GM12873 (cell line): Measurements from ENCODE around the gene MMP21.

ENCODE experiments used
- TF ChIP-seq, protein P1 (sequence below): IDR thresholded peaks from 2 replicates; pipeline ENCODE4 v1.5.1; 2012; ENCODE audit warnings: low read depth, mild to moderate bottlenecking, moderate library complexity, low read length, control low read depth; ENCODE audit not compliant: insufficient read depth; ENCODE audit errors: missing control alignments

The MMP21 gene

DNA sequence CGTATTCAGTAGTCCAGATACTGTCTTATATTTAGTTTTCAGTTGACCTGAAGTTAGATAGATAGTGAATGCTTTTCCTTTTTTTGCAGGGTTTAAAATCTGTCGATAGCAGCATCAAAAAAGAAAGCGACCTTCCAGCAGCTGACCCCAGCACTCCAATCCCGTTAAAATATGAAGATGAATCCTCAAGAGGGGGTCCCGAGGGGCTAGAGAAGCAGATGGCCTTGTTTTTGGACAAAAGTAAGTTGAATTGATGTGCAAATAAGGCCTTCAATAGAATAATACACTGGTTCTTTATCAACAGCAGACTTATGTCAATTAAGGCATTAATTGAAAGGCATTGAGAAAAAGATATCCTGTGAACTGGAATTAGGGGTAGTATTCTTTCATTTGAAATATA, 37.4 kb downstream of the MMP21 start:
- TF ChIP-seq, protein P1, sequence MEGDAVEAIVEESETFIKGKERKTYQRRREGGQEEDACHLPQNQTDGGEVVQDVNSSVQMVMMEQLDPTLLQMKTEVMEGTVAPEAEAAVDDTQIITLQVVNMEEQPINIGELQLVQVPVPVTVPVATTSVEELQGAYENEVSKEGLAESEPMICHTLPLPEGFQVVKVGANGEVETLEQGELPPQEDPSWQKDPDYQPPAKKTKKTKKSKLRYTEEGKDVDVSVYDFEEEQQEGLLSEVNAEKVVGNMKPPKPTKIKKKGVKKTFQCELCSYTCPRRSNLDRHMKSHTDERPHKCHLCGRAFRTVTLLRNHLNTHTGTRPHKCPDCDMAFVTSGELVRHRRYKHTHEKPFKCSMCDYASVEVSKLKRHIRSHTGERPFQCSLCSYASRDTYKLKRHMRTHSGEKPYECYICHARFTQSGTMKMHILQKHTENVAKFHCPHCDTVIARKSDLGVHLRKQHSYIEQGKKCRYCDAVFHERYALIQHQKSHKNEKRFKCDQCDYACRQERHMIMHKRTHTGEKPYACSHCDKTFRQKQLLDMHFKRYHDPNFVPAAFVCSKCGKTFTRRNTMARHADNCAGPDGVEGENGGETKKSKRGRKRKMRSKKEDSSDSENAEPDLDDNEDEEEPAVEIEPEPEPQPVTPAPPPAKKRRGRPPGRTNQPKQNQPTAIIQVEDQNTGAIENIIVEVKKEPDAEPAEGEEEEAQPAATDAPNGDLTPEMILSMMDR = no peak

DNA sequence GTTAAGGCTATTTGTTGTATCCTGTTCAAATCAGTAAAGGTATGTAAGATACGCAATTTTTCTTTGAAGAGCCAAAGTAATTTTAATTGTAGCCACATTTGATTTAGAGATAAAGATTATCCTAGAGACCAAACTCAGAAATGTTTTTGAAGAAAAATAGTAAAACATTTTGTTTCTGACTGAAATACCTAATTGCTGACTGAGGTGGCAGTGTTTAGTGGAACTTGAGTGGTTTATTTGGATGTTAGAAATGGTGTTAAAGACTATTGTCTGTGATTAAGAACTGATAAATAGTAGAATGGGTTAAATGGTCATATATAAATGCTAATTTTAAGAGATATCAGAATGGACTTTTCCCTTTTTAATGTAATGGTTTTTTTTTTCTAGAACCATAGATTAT, 40.8 kb downstream of the MMP21 start:
- TF ChIP-seq, protein P1 = no peak

DNA sequence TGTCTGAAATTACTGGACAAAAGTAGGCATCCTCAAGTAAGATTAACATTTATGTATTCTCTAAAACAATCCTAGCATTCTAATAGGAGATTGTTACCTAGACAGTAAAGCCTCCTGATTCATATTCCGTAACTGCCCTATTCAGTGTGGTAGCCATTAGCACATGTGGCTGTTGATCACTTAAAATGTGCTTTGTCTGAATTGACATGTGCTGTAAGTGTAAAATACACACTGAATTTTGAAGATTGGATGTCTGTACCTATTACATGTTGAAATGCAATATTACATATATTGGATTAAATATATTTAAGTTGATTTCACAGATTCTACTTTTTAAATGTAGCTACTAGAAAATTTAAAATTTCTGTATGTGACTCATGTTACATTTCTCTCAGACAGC, 41.5 kb downstream of the MMP21 start:
- TF ChIP-seq, protein P1 = no peak

DNA sequence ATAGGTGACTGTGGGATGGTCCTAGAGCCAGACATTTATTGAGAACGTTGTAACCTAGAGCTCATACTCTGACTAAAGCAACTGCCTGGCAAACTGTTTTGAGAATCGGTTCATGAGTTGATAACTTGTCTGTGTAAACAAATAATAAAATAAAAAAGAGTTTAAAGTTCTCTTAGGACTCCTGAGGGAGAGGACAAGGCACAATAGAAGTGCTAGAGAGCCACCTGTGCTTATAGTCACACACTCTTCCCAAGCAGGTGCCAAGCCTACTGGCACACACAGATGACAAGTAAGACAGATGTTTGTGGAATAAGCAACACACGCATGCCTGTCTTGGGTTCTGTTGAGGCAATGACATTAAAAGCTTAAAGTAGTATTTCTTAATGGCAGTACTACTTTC, 48.2 kb downstream of the MMP21 start:
- TF ChIP-seq, protein P1 = no peak

DNA sequence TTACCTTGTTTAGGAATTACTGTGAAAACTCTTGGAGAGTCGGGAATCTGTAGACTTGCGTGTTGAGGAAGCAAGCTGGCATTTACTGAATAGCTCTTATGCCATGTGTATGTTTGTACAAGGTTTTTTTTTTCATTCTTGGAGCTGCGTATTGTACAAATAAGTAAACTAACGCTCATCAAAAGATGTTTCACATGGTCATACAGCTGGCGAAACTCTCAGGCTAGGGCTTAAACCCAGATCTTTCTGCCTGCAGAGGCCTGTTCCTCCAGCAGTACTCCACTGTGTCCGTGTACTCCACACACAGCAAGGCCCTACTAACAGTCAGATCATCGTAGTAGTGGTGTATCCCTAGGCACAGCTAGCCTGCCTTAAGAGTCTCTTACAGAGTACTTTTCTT, 48.7 kb downstream of the MMP21 start:
- TF ChIP-seq, protein P1 = no peak

DNA sequence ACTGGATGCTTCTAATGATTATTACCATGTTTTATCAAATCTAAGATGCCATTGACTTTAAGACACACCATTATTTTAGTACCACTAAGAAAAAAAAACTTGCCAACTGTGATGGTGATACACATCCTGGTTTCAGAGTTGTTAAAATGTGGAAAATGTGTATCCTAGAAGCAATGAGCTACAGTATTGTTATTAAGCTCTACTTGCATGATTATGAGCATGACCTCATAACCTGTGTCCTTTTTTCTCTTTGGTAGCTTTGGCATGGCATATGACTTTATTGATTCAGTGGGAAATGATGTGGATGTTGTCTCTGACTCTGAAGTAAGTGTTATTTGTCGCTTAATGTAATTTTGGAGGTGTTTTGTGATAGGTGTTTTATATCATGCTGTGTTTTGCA, 52.8 kb downstream of the MMP21 start:
- TF ChIP-seq, protein P1 = no peak

DNA sequence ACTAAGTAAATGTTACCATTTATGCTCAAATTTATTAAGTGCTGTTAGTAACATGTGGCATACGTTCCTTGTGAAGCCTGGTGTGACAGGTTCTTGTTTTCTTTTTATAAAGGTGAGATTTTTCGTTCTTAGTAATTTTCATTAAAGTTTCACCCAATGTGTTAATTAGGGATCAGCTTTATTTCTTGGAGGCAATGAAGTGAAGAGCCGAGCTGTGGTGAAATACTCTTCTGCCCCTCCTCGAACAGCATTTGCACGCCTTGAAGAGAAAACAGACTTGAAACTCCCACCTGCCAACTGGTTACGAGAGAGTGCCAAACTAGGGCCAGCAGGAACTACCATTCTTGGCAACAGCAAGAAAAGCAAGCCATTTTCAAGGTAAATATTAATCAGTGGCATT, 54.6 kb downstream of the MMP21 start:
- TF ChIP-seq, protein P1 = no peak

DNA sequence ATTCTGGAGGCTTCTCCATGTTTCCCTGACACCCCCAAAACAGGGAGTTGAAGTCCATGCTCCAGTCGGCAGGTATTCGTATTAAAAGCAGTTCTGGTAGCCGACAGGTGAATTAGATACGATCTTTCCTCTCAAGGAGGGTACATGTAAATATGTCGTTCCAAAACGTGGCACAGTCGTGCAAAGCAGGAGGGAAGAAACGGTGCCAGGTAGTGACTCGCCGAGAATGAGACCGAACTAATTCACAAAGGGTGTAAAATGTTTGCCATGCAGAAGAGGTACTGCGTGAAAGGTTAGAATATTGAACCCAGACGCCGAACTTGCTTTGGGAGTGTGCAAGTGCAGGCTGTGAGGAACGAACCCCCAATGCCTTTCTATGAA, 55.6 kb downstream of the MMP21 start:
- TF ChIP-seq, protein P1 = no peak
